Cardiac fibroblast (primary cell): ENCODE data around the gene GTF2IRD2.
"Not testable (repeated sequence)": the region's sequence is repeated elsewhere in the genome, so short reads cannot be mapped to it uniquely, and the experiment has no call there.

Experiments used
- DNase-seq, 2 donors: peaks; one replicate each; pipeline versions ENCODE4 v3.0.0 to v3.0.0-alpha.2; 2010; ENCODE audit warnings: low read depth in 2 of 2
- H3K4me3 ChIP-seq, 2 donors: replicated peaks in 1 of 2; 1 replicate in 1 of 2; 2 replicates in 1 of 2; pipeline ENCODE4 v1.5.1; 2011; ENCODE audit warnings: low read depth in 2 of 2, low read length in 2 of 2, mild to moderate bottlenecking in 2 of 2, moderate library complexity in 1 of 2

The GTF2IRD2 gene

GRCh38 chr7:74850833-74851721 lies at the start of gene GTF2IRD2:
Gene GTF2IRD2 (minus strand): TSS chr7:74851605. CDS start chr7:74836378, 15,227 bp downstream.
- H3K4me3 ChIP-seq, DNase-seq: not testable (repeated sequence)

DNA sequence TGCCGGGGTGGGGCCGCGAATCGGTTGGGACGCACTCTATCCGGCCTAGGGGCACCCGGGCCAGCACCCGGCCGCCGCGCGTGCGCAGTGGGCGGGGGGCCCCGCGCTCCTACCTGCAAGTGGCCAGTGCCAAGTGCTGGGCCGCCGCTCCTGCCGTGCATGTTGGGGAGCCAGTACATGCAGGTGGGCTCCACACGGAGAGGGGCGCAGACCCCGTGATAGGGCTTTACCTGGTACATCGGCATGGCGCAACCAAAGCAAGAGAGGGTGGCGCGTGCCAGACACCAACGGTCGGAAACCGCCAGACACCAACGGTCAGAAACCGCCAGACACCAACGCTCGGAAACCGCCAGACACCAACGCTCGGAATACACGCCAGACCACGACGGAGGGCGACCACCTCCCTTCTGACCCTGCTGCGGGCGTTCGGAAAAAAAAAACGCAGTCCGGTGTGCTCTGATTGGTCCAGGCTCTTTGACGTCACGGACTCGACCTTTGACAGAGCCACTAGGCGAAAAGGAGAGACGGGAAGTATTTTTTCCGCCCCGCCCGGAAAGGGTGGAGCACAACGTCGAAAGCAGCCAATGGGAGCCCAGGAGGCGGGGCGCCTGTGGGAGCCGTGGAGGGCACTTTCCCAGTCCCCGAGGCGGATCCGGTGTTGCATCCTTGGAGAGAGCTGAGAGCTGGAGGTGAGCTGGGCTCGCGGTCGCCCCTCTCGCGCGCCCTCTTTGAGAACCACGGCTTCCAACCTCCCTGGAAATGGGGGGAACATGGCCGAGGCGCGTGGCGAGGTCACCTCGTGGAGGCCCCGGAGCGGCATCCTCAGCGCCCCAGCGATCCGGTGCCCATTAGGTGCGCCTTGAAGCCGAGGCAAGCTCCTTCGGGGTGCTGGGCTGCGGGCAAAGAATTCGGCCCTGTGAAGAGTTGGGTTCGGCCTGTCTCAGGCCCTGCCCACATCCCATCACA lies 39.0 kb upstream of the GTF2IRD2 start:
- peak overlapping the region; percentile 55 to 60 for H3K4me3 ChIP-seq
- DNase-seq: peak; percentile 75 to 76

DNA sequence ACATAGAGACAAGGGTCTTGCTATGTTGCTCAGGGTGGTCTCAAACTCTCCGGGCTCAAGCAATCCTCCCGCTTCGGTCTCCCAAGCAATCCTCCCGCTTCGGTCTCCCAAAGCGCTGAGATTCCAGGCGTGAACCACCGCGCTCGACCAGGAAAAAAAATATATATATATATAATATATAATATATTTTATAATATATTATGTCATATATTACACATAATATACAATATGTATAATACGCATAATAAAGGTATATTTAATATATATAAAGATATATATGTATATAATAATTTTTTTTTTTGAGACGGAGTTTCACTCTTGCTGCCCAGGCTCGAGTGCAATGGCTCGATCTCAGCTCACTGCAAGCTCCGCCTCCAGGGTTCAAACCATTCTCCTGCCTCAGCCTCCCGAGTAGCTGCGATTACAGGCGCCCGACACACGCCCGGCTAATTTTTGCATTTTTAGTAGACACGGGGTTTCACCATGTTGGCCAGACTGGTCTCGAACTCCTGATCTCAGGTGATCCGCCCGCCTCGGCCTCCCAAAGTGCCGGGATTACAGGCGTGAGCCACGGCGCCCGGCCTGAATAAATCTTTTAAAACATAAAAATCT lies 38.2 kb upstream of the GTF2IRD2 start:
- not testable (repeated sequence) for DNase-seq, H3K4me3 ChIP-seq

GRCh38 chr7:74885295-74885694 lies 33.9 kb upstream of the GTF2IRD2 start:
- DNase-seq, H3K4me3 ChIP-seq: not testable (repeated sequence)

DNA sequence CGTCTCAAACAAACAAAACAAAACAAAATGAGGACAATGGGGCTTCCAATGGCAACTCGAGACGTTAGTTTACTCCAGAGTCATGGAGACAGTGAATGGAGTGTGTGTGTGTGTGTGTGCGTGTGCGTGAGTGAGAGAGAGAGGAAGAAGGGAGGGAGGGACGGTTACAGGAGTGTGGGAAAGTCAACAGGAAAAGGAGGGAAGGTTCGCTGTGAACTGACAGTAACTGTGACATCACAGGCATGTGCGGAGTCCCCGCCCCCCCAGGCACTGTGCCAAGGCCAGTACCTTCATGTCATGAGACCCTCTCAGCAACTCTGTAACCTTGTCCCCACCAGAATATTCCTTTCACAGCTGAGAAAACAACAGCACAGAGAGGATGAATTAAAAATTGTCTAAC lies 30.7 kb upstream of the GTF2IRD2 start:
- DNase-seq, H3K4me3 ChIP-seq: not testable (repeated sequence)

DNA sequence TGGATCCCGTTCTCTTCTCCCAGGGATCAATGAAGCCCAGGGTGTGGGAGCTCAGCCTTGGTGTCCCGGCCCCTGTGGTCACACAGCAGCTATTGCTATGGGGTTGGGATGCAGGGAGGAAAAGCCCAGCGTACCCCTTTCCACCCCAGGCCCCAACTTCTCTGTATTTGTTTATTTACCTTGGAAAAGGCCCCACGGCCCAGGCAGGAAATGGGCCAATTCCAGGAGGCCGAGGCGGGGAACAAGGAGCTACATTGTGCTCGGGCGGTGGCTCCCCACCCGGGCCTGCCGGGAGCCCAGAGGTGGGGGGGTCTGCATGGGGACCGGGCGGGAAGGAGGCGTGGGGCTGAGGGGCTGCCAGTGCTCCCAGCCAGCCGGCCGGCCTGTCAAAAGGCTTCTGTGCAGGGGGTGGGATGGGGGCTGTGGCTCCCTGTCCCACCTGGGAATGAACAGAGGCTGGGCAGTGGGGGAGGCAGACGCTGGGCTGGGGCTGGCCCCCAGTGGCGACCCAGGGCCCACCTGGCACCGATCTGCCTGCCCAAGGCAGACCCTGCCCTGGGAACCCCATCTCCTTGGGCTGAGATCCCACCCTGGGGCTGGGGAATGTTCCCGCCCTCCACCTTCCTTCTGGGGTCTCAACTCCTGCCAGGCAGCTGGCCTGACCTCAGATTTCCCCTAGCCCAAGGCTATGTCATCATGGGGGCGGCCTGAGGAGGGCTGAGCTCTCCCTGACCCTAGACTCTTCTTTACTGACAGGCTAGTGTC lies 23.5 kb upstream of the GTF2IRD2 start:
- not testable (repeated sequence) for H3K4me3 ChIP-seq
- peak; percentile 9 to 25 for DNase-seq

GRCh38 chr7:74874104-74874747 lies 22.8 kb upstream of the GTF2IRD2 start:
- not testable (repeated sequence) for H3K4me3 ChIP-seq, DNase-seq

DNA sequence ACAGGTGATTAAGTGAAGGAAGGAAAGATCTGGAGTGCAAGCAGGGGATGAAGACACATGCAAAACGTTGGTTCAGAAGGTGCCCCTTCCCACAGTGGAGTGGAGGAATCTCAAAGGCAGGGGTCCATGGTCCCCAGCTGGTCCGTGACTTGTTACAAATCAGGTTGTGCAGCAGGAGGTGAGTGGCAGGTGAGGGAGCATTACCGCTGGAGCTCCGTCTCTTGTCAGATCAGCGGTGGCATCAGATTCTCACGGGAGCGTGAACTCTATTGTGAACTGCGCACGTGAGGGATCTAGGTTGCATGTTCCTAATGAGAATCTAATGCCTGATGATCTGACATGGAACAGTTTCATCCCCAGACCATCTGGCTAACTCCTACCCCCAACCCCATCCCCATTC lies 21.1 kb upstream of the GTF2IRD2 start:
- not testable (repeated sequence) for H3K4me3 ChIP-seq, DNase-seq

DNA sequence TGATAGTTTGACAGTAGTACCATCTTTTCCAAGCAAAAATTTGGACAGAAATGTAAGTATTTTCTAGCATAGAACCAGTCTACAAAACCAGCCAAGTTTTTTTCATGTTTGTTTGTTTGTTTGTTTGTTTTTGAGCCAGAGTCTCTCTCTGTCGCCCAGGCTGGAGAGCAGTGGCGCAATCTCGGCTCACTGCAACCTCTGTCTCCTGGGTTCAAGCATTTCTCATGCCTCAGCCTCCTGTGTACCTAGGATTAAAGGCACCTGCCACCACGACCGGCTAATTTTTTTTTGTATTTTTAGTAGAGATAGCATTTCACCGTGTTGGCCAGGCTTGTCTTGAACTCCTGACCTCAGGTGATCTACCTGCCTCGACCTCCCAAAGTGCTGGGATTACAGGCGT lies 14.4 kb upstream of the GTF2IRD2 start:
- not testable (repeated sequence) for H3K4me3 ChIP-seq, DNase-seq

- DNase-seq, H3K4me3 ChIP-seq: not testable (repeated sequence)
Observed at GRCh38 chr7:74849853-74850252, 1.6 kb downstream of the GTF2IRD2 start.

DNA sequence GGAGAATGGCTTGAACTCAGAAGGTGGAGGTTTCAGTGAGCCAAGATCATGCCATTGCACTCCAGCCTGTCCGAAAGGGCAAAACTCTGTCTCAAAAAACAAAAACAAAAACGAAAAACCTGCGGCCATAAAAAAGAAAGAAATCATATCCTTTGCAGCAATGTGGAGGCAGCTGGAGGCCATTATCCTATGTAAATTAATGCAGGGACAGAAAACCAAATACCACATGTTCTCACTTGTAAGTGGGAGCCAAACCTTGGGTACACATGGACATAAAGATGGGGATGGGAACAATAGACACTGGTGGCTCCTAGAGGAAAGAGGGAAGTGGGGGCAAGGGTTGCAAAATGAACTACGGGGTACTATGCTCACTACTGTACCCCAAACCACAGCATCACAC lies 21.0 kb downstream of the GTF2IRD2 start:
- H3K4me3 ChIP-seq, DNase-seq: not testable (repeated sequence)

GRCh38 chr7:74829959-74830358 lies 21.4 kb downstream of the GTF2IRD2 start:
- not testable (repeated sequence) for DNase-seq, H3K4me3 ChIP-seq

DNA sequence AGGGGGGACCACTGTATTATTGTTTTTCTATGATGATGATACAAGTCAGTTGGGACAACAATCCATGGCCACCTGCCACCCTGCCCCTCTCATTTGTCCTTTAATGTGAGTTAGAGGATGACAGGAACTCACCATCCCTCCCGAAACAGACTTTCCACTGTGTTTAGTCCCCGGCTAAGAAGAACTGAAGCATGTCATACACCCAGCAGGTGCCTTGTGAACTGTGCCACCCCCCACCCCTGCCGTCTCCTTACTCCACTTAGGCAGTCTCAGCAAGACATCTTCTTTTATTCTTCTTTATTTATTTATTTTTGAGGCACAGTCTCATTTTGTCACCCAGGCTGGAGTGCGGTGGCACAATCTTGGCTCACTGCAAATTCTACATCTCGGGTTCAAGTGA lies 30.1 kb downstream of the GTF2IRD2 start:
- DNase-seq, H3K4me3 ChIP-seq: not testable (repeated sequence)

DNA sequence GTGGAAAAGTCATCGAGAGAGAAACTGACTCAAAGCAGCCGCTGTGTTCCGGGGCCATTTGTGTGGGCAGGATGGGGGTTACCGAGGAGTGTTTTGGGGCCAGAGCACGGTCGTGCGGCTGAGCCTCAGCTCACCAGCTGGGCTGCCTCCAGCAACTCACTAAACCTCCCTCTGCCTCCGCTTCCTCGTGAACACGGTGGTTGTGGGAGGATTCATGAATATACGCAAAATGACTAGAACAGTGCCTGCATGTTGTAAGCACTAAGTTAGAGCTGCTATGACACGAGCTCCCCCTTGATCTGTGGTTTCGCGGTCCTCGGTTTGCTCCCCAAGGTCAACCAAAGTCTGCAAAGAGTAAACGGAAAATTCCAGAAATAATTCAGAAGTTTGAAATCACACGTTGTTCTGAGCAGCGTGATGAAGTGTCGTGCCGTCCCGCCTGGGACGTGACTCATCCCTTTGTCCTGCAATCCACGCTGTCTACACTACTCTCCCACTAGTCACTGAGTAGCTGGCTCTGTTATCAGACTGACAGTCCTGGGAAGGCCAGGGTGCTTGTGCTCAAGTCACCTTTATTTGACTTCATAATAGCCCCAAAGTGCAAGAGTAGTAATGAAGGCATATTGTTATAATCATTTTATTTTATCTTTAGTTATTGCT lies 31.1 kb downstream of the GTF2IRD2 start:
- not testable (repeated sequence) for H3K4me3 ChIP-seq, DNase-seq

- DNase-seq, H3K4me3 ChIP-seq: not testable (repeated sequence)
Observed at GRCh38 chr7:74815882-74816281, 35.5 kb downstream of the GTF2IRD2 start.

DNA sequence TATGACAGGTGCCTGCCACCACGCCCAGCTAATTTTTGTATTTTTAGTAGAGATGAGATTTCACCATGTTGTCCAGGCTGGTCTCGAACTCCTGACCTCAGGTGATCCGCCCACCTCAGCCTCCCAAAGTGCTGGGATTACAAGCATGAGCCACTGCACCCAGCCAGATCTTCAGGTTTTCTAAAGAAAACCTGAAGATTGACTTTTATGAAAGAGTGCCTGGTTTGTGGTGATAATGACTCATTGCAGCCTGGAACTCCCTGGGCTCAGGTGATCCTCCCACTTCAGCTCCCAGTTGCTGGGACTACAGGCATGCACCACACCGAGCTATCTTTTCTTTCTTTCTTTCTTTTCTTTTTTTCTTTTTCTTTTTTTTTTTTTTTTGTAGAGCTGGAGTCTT lies 52.8 kb downstream of the GTF2IRD2 start:
- not testable (repeated sequence) for DNase-seq, H3K4me3 ChIP-seq
